GM19043 (cell line): ENCODE data around the gene PGGT1B.

Source experiments
- ATAC-seq: cut with Tn5 transposase; IDR thresholded peaks from one replicate; pipeline ENCODE4 v1.9.1; 2021; ENCODE audit warnings: low read depth; ENCODE audit not compliant: unreplicated experiment

Gene PGGT1B

DNA sequence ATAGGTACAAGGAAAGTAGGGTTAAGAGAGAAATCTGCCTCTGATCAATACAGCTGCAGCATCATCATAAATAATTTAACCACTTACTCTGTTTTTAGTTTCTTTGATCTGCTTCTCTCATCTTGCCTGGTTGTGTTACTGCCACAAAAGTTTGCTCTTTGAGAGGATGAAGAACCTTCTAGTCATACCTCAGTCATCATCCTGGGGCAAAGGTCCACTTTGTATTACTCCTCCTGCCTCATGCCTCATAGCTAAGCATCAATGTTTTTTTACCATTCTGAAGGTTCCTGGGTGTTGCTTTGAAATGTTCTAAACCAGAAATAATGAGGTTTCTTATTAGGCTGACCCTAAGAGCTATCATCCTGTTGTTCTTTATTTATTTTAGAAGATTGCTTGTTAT is 75.9 kb downstream of the PGGT1B start:
- ATAC-seq: no peak

DNA sequence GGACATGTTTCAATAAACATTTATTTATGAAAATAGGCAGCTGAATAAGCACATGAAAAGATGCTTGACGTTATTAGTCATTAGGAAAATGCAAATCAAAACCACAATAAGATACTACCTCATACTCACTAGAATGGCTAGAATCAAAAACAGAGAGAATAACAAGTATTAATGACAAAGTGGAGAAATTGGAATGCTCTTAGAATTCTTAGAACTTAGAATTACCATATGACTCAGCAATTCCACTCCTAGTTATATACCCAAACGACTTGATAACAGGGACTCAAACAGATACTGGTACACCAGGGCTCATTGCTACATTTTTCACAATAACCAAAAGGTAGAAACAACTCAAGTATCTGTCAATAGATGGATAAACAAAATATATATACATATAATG is 77.9 kb downstream of the PGGT1B start:
- no peak for ATAC-seq

DNA sequence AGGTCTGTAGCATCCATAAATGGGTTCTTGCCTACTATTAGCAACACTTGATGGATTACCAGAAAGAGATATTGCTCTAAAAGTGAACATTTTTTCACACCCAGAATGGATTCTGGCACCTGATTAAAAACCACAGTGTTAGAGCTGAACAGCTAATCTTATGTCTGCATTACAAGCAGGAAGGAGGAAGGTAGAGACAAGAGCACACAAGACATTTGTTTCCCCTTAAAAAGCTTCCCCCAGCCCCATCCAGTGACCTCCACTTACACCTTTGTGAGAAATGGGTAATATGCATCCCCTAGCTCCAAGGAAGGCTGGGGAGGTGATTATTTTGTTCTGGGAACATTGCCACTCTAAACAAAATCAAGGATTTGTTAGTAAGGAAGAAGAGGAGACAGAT is 80.9 kb downstream of the PGGT1B start:
- no peak for ATAC-seq

DNA sequence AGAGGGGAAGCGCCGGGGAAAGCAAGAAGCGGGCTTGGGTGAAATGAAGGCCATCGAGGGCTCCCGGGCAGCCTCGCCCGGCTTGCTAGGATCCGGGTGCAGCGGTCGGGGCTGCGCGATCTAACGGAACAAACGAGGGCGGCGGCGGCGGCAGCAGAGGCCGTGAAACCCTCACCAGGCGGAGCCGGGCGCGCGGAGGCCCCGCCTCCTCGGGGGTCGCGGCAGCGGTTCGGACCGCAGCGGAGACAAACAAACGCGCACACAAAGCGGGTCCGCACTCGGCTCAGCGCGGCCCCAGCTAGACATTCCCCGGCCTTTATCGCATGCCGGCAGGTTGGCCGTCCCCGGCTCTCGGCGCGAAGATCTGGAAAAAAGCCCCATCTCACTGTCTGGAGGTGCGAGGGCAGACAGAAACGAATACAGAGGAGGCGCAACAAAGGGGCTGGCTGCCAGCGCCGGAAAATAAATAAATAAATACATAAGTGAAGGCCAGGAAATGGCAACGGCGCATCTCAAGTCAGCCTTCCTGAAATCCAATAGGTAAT is 82.4 kb downstream of the PGGT1B start:
- peak; percentile 38 for ATAC-seq

DNA sequence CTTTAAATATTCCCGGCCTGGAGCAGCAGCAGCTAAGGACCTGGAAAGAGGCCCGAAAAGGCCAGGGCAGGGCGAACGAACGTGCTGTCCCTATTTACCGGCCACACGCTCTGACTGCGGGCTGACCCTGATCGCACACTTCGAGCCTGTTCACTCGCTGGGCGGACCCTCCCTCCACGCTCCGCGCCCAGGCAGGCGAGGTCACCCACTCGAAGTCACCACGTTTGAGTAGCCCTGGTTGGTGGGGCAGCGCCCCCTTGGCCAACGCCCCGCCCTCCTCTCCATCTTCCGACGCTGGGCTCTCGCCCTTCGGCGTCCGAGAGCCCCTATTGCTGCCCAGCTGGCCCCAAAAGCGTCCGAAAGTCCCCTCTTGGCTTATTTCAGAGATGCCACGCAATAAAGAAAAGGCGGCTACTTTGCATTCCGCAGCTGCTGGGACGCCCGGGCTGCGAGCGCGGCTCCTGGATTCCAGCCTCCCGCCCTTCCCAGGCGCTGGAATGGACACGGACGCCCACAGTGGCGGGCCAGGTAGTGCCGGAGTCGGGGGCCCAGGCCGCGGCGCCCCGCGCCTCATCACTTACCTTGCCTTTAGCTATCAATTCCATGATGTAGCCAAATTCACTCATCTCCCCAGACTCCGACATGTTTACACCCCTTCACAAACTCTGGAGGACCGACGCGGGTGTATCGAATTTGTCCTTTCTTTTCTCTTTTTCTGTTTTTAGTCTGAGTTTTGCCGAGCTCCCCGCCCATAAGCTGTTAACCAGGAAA is 83.1 kb downstream of the PGGT1B start:
- ATAC-seq: no peak

DNA sequence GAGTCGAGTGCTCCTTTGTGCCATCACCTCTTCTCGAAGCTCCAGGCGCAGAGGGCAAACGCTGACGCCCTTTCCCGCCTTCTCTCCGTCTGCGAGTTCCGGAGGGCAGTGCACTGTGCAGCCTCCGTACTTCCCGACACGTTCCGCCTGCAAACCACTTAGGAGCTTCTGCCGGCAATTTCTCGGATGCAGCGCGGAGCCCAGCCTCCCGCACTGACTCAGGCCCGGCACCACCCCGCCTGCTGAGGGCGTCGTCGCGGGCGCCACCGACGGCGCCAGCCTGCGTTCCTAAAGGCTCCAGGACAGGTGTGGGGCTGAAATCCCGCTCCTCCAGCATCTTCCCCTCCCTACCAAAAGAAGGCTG is 83.7 kb downstream of the PGGT1B start:
- no peak for ATAC-seq

DNA sequence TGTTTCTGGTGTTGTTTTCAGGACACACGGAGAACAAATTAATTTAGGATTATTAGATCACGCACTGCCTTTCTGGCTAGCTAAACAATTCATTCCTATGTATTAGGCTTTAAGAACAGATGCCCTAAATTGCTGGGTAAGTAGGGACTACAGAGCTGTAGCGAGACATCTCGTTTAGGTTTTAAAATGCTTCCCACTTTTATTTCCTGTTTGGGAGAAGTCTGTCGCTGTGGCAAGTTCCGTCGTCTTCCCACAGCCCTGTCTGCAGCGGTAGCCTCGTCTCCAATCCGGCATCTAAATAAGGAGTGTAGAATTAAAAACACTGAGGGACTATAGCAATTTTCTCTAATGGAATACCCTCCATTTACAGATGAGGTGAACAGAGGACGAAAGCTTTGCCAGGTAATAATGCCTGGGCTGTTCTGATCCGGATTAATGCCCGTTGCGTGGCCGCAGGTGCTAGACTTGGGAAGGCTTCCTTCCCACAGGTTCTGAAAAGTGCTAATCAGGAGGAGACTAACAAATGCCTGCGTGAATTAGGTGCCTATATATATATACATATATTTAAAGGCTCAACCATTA is 91.7 kb downstream of the PGGT1B start:
- ATAC-seq: no peak

DNA sequence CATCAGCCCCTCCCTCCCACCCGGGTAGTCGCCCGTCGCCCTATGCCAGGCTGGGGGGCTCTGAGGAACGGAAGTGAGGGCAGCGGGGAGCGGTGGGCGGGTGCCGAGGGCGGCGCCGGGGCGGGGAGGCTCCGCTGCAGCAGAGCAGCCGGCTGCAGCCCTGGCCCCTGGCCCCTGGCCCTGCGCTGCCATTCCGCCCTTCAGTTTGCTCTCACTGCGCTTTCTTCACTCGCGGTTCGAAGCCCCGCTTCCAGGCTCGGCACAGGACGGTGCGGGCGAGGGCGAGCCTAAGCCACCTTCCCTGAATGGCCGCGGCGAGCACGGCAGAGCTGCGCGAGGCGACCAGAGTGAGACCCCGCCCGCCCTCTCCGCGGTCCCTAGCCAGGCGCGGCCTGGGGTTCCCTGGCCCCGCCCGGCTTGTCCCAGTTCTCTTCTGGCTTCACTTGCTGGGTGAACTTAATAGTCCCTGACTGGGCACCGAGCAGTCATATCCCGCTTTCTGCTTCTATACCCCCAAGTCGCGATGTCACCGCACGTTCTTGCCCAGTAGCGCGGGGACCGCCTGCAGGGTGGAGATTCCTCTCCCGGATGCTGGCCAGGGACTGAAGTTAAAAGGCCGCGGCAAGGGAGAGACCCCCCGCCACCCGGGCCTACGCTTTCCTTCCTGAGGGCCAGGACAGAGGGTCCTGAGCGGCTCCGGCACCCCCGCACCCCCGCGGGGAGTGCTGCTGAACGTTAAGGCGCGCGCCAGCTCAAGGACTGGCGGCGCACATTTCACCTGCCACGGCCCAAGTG is 92.3 kb downstream of the PGGT1B start:
- peak; percentile 38 for ATAC-seq

DNA sequence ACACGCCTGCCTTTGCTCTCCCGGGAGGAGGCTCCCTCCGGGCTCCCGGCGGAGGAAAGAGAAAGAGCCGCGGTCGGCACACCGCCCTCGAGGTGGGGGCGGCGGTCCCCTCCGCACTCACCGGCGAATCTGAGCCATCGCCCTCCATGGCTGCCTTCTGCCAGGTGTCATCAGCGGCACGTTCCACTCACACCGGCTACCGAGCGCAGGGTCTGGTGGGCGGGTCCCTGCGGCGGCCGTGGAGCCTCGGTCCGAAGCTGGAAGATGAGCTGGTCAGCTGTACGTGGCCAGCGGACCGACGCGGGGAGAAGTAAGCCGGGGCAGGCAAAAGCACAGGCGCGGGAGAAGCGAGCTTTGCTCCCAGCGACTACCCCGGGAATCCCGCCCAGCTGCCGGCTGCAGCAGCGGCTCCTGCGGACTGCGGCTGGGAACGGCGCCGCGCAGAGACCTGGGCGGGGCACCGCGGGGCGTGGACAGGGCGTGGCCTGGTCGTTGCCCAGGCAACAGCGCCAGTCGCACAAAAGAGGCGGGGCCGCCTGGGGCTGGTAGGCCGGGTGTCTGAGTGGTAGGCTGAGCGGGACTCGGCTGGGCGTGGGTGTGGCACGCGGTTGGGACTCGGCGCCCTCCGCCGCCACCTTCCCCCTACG is 93.1 kb downstream of the PGGT1B start, which contains the start of gene TRIM36:
TRIM36 (minus strand) TSS at position 422 of the 647 bp plus-strand sequence; CDS start at position 148, 274 bp downstream.
- ATAC-seq: peak; percentile 97

DNA sequence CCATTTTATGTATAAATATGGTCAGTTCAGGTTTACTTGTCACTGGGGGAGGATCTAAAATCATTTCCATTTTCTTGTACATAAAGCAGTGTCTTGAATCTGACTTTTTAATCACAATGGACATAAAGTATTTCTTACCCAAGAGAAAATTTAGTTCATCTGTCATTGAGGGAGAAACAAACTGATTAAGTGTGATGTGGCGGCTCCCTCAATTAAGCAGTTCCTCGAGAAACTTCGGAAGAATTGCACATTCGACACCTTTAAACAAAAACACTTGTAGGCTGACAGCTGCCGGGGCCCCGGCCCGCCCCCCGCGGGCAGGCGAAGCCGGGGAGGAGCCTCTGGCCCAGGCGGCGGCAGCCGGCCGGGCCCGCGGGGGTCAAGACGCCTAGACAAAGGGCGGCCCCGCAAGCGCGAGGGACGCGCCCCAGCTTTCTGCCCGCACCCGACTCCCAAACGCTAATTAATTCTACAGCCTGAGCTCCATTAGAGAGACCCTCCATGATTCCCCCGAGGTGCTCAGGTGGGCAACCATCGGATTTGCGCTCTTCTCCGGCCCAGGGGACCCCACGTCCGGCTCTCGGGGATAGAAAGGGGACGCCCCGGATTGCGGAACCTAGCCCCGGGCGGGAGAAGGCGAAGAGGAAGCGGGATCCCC is 93.7 kb downstream of the PGGT1B start:
- peak; percentile 12 for ATAC-seq

DNA sequence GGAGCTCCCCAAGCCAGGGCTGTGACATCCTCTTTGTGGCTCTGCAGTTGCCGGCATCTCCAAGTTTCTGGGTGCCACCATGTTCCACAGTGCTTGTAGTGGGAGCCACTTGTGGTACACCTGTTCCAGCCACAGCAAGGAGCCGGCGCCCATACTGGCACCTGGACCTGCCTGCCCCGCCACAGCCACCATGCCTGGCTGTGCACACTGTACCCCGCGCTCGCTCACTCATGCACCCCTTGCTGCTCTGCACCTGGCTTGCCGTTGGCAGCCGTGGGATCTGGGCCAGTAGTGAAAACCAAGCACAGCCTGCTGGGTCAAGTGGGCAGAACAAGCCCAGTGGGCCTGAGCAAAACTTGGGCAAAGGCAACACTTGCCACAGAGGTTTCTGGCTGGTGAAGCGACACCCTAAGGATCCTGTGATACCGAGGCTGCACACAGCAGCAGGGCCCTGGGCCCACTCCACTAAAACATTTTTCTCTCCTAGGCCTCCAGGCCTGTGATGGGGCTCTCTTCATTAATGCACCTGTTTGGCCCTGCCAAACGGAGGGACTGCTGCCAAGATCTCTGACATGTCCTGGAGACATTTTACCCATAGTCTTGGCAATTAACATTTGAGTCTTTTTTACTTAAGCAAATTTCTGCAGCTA is 95.8 kb downstream of the PGGT1B start:
- no peak for ATAC-seq

DNA sequence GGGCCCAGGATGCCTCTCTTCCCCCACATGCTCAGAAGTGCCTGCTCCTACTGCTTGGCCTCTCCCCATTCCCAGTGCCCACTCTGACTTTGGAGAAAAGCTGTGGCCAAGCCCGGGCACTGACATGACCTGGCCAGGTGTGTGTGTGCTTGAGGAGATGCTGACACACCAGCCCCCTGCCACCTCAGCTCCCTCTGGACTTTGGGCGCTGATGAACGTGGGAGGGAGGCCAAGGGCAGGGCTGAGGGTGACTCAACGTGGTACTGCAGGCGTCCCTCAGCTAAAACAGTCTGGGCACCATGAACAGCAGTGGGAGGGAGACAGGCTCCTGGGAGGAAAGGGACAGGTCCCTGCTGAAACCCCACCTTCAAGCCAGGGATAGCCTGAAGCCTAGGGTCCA is 96.9 kb downstream of the PGGT1B start:
- ATAC-seq: no peak

DNA sequence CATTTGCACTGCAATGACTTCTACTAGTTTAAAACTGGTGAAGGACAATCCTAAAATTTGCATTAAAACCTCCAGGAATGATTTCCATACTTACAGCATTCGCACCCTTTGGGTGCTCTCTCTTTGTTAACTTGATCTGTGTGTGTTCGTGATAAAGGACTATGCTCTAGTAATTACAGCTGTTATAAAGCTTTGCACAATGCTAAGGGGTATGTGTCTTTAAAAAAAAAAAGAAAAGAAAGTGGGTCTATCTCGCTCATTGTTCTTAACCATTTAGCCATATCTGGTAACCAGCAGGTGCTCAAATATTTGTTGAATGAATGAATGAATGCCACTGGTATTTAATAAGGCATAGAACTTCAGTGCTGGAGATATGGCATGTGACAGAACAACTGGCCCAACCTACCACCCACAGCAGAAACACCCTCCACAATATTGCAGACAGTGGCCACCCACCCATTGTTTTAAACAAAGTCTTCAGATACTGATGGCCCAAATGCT is 101.7 kb downstream of the PGGT1B start:
- ATAC-seq: no peak
